Ascending aorta (tissue), 2 donors: ENCODE measurements around the gene ARMH4. TPM values are rescaled to one million over a fixed set of nuclear protein-coding genes. Genes with fewer than 3 reads are reported as not detected.

ENCODE experiments used
- DNase-seq, 2 donors: peaks; one replicate each; pipeline ENCODE4 v3.0.0-alpha.2; 2019; ENCODE audit warnings: low spot score in 2 of 2
- H3K27ac ChIP-seq, 2 donors: fragments of 200-600 bp; sonication (generic); one replicate each; pipeline ENCODE4 v1.5.1; 2016 to 2017; ENCODE audit warnings: mild to moderate bottlenecking in 1 of 2
- H3K27me3 ChIP-seq: fragments of 200-600 bp; sonication (generic); one replicate; pipeline ENCODE4 v1.5.1; 2017
- H3K36me3 ChIP-seq, 2 donors: fragments of 200-600 bp; sonication (generic); one replicate each; pipeline ENCODE4 v1.5.1; 2016
- H3K4me1 ChIP-seq, 2 donors: fragments of 200-600 bp; sonication (generic); one replicate each; pipeline ENCODE4 v1.5.1; 2016 to 2017; ENCODE audit warnings: mild to moderate bottlenecking in 1 of 2
- H3K4me3 ChIP-seq, 2 donors: fragments of 200-600 bp; sonication (generic); one replicate each; pipeline ENCODE4 v1.5.1; 2016 to 2017; ENCODE audit warnings: mild to moderate bottlenecking in 1 of 2
- H3K9me3 ChIP-seq, 2 donors: fragments of 200-600 bp; sonication (generic); one replicate each; pipeline ENCODE4 v1.5.1; 2016
- CTCF ChIP-seq, 3 experiments: fragments of 200-600 bp in 2 of 3; fragments of 450-650 bp in 1 of 3; sonication (generic) in 2 of 3; IDR thresholded peaks; one replicate each; pipeline ENCODE4 v1.5.1; 2016 to 2019; ENCODE audit warnings: antibody characterized with exemption in 3 of 3, mild to moderate bottlenecking in 1 of 3, moderate library complexity in 1 of 3
- intact Hi-C: fragments of 100-400 bp; cut with DNase I; formaldehyde crosslinking; loops from one replicate; pipeline ENCODE4 v1.15.1; 2023
- total RNA-seq: library from RNA; depleted of rRNA; stranded (reverse); fragments of >200 nt; gene quantifications from one replicate; pipeline ENCODE4 v1.1.0, GENCODE V29; 2016

Gene ARMH4
- total RNA-seq, 1 donor from 2014 or later, result 3.8 TPM

- Histone ChIP-seq H3K4me3 (no peak overlapping the region), H3K36me3 (no peaks in the 10 kb centered on the region), H3K4me1 (peaks cover 0 to 7% of the 10 kb centered on the region in 2 donors), H3K9me3 (peaks cover 0 to 4% of the 10 kb centered on the region in 2 donors), H3K27me3 (no peaks in the 10 kb centered on the region), H3K27ac (no peak overlapping the region)
- no peak for DNase-seq
- intact Hi-C loops, result no loop called here
- TF ChIP-seq CTCF (IDR thresholded peaks at IDR 0.05), result no peak
Measured at GRCh38 chr14:57957441-57957840, 194.6 kb downstream of the ARMH4 start.

Other genes starting within 250 kb of the ARMH4 start
- 32.2 TPM for gene ACTR10, start 47.9 kb upstream of the ARMH4 start, total RNA-seq
- 83.3 TPM for gene PSMA3, start 92.6 kb upstream of the ARMH4 start, total RNA-seq
- 18.2 TPM for gene ARID4A, start 146.3 kb upstream of the ARMH4 start, total RNA-seq
- gene TOMM20L, start 243.7 kb upstream of the ARMH4 start, total RNA-seq, result not detected